Progenitor cell of endocrine pancreas (in vitro differentiated cells): ENCODE data around the gene SLC10A6. TPM values are rescaled to one million over a fixed set of nuclear protein-coding genes. Genes with fewer than 3 reads are reported as not detected.

Experiments used
- DNase-seq: peaks from one replicate; pipeline ENCODE4 v3.0.0; 2021; ENCODE audit warnings: low spot score; ENCODE audit not compliant: unreplicated experiment
- H3K27ac Mint-ChIP-seq: 2 replicates; pipeline ENCODE4 v1.8.0; 2021; ENCODE audit warnings: mild to moderate bottlenecking, moderate library complexity, mixed read lengths
- H3K27me3 Mint-ChIP-seq: 2 replicates; pipeline ENCODE4 v1.8.0; 2021; ENCODE audit warnings: mixed read lengths
- H3K36me3 Mint-ChIP-seq: 2 replicates; pipeline ENCODE4 v1.8.0; 2022; ENCODE audit warnings: mixed read lengths; ENCODE audit not compliant: insufficient read depth
- H3K4me1 Mint-ChIP-seq: 2 replicates; pipeline ENCODE4 v1.8.0; 2021; ENCODE audit warnings: low read depth, mixed read lengths
- H3K4me3 Mint-ChIP-seq: 2 replicates; pipeline ENCODE4 v1.8.0; 2021; ENCODE audit warnings: low read depth, mild to moderate bottlenecking, moderate library complexity, mixed read lengths
- H3K9me3 Mint-ChIP-seq: 2 replicates; pipeline ENCODE4 v1.8.0; 2021; ENCODE audit warnings: low read depth, mixed read lengths
- CTCF ChIP-seq: fragments of 200-600 bp; sonication (generic); IDR thresholded peaks from one replicate; pipeline ENCODE4 v1.5.0; 2021; ENCODE audit warnings: antibody characterized with exemption, mild to moderate bottlenecking; ENCODE audit not compliant: unreplicated experiment
- total RNA-seq: library from RNA; stranded (reverse); gene quantifications from 2 replicates; pipeline ENCODE4 v1.2.1, GENCODE V29; 2021

The SLC10A6 gene
- total RNA-seq, 1 donor from 2014 or later: not detected

GRCh38 chr4:86894455-86894854, 45.3 kb upstream of the SLC10A6 start:
- H3K27me3 Mint-ChIP-seq: no peaks in the 10 kb centered on the region
- H3K36me3 Mint-ChIP-seq: no peaks in the 10 kb centered on the region
- peaks cover 4% of the 10 kb centered on the region for H3K4me1 Mint-ChIP-seq

GRCh38 chr4:86893136-86893535, 44.0 kb upstream of the SLC10A6 start:
- Mint-ChIP-seq H3K27ac (peak overlapping the region; percentile 97), H3K27me3 (no peaks in the 10 kb centered on the region), H3K4me3 (peak overlapping the region; percentile 86), H3K4me1 (peaks cover 4% of the 10 kb centered on the region), H3K9me3 (no peaks in the 10 kb centered on the region), H3K36me3 (no peaks in the 10 kb centered on the region)
- TF ChIP-seq CTCF: no peak
- no peak for DNase-seq

More at GRCh38 chr4:86894455-86894854, 45.3 kb upstream of the SLC10A6 start:
- H3K4me3 Mint-ChIP-seq: no peak overlapping the region
- H3K9me3 Mint-ChIP-seq: no peaks in the 10 kb centered on the region
- TF ChIP-seq CTCF: no peak
- DNase-seq: no peak
- no peak overlapping the region for H3K27ac Mint-ChIP-seq

GRCh38 chr4:86892636-86892960, 43.4 kb upstream of the SLC10A6 start:
- H3K27ac Mint-ChIP-seq: peak overlapping the region; percentile 97

GRCh38 chr4:86891762-86892635, 42.8 kb upstream of the SLC10A6 start, which contains the start of gene C4orf36:
Gene C4orf36, minus strand, starts transcription at chr4:86892422. Its CDS starts 902 bp downstream, at chr4:86891520.
- Mint-ChIP-seq H3K4me1 (peaks cover 4% of the 10 kb centered on the region), H3K36me3 (peaks cover 2% of the 10 kb centered on the region), H3K4me3 (peak within 1 kb of the TSS; percentile 86), H3K27me3 (no peaks in the 10 kb centered on the region), H3K27ac (peak within 1 kb of the TSS; percentile 100), H3K9me3 (no peaks in the 10 kb centered on the region)
- TF ChIP-seq CTCF: peak; percentile 18
- DNase-seq: peak; percentile 76

More at GRCh38 chr4:86892636-86892960, 43.4 kb upstream of the SLC10A6 start:
- H3K27me3 Mint-ChIP-seq: no peaks in the 10 kb centered on the region
- no peak for TF ChIP-seq CTCF
- peaks cover 4% of the 10 kb centered on the region for H3K4me1 Mint-ChIP-seq
- H3K9me3 Mint-ChIP-seq: no peaks in the 10 kb centered on the region
- H3K36me3 Mint-ChIP-seq: peaks cover 2% of the 10 kb centered on the region
- no peak for DNase-seq
- peak overlapping the region; percentile 86 for H3K4me3 Mint-ChIP-seq

GRCh38 chr4:86890790-86891189, 41.6 kb upstream of the SLC10A6 start:
- peaks cover 4% of the 10 kb centered on the region for H3K4me1 Mint-ChIP-seq
- no peaks in the 10 kb centered on the region for H3K27me3 Mint-ChIP-seq
- no peak for TF ChIP-seq CTCF
- H3K4me3 Mint-ChIP-seq: peak overlapping the region; percentile 86
- peak overlapping the region; percentile 100 for H3K27ac Mint-ChIP-seq
- H3K9me3 Mint-ChIP-seq: no peaks in the 10 kb centered on the region
- DNase-seq: no peak
- peaks cover 2% of the 10 kb centered on the region for H3K36me3 Mint-ChIP-seq
